ENCODE measurements around the gene PRDM8.

- TF ChIP-seq EZH2phosphoT487 (IDR thresholded peaks at IDR 0.05; ENCODE audit: low read length) (no peak), CTCF (IDR thresholded peaks at IDR 0.05; ENCODE audit: low read length) (no peak), EZH2 (optimal IDR thresholded peaks at IDR 0.05; ENCODE audit: low read depth, low read length) (no peak)
These were observed 28.8 kb downstream of the PRDM8 start for GRCh38 chr4:80226094-80226493.
